Measurements from ENCODE around the gene ADAMTSL3. TPM values are rescaled to one million over a fixed set of nuclear protein-coding genes. Genes with fewer than 3 reads are reported as not detected.

The ADAMTSL3 gene
- total and polyA plus RNA-seq, 2 donors (not counting 1 experiment from before 2014, with no cell fraction given): 0.14 to 0.17 TPM

GRCh38 chr15:83866692-83867091 lies 212.8 kb downstream of the ADAMTSL3 start:
- no peak for TF ChIP-seq EZH2 (IDR thresholded peaks at IDR 0.05; ENCODE audit: low read length, missing control alignments)
- no peak for TF ChIP-seq CTCF (conservative IDR thresholded peaks at IDR 0.05 in 1 of 2, IDR thresholded peaks at IDR 0.05 in 1 of 2; ENCODE audit: low read depth in 1 of 2, low read length in 2 of 2)
- Histone ChIP-seq H3K9ac (ENCODE audit: insufficient read depth, low read length) (no peak overlapping the region), H3K4me2 (ENCODE audit: extremely low read depth, insufficient read depth, low read length) (no peak overlapping the region), H3K4me1 (ENCODE audit: control insufficient read depth, extremely low read depth, insufficient read depth, low read length) (no peaks in the 10 kb centered on the region), H2AFZ (ENCODE audit: low read length) (no peak overlapping the region), H3K79me2 (ENCODE audit: control insufficient read depth, insufficient read depth, low read length) (no peaks in the 10 kb centered on the region), H3K9me3 (ENCODE audit: control insufficient read depth, insufficient read depth, low read depth, low read length) (no peaks in the 10 kb centered on the region), H3K27me3 (ENCODE audit: control insufficient read depth, insufficient read depth, low read length) (no peaks in the 10 kb centered on the region), H3K27ac (ENCODE audit: insufficient read depth, low read length) (no peak overlapping the region), H3K36me3 (ENCODE audit: control insufficient read depth, insufficient read depth, low read length) (no peaks in the 10 kb centered on the region), H3K4me3 (replicated peaks in 1 of 4; ENCODE audit: control extremely low read depth in 1 of 4, insufficient read depth in 1 of 4, low read depth in 3 of 4, low read length in 4 of 4) (no peak overlapping the region), H4K20me1 (ENCODE audit: control insufficient read depth, extremely low read depth, insufficient read depth, low read length) (no peaks in the 10 kb centered on the region)
- DNase-seq (ENCODE audit: low read depth in 2 of 2): no peak

- no peak for TF ChIP-seq CTCF (conservative IDR thresholded peaks at IDR 0.05 in 1 of 2, IDR thresholded peaks at IDR 0.05 in 1 of 2; ENCODE audit: low read depth in 1 of 2, low read length in 2 of 2)
- TF ChIP-seq EZH2 (IDR thresholded peaks at IDR 0.05; ENCODE audit: low read length, missing control alignments): no peak
- Histone ChIP-seq H3K36me3 (ENCODE audit: control insufficient read depth, insufficient read depth, low read length) (no peaks in the 10 kb centered on the region), H3K27me3 (ENCODE audit: control insufficient read depth, insufficient read depth, low read length) (no peaks in the 10 kb centered on the region), H3K9me3 (ENCODE audit: control insufficient read depth, insufficient read depth, low read depth, low read length) (no peaks in the 10 kb centered on the region), H2AFZ (ENCODE audit: low read length) (no peak overlapping the region), H3K9ac (ENCODE audit: insufficient read depth, low read length) (no peak overlapping the region), H3K79me2 (ENCODE audit: control insufficient read depth, insufficient read depth, low read length) (no peaks in the 10 kb centered on the region), H4K20me1 (ENCODE audit: control insufficient read depth, extremely low read depth, insufficient read depth, low read length) (no peaks in the 10 kb centered on the region), H3K27ac (ENCODE audit: insufficient read depth, low read length) (no peak overlapping the region), H3K4me1 (ENCODE audit: control insufficient read depth, extremely low read depth, insufficient read depth, low read length) (peaks cover 3% of the 10 kb centered on the region), H3K4me3 (replicated peaks in 1 of 4; ENCODE audit: control extremely low read depth in 1 of 4, insufficient read depth in 1 of 4, low read depth in 3 of 4, low read length in 4 of 4) (no peak overlapping the region), H3K4me2 (ENCODE audit: extremely low read depth, insufficient read depth, low read length) (no peak overlapping the region)
- DNase-seq (ENCODE audit: low read depth in 2 of 2): peak in 1 of 2 donors; percentile 36
Measured at GRCh38 chr15:83869341-83869740, 215.4 kb downstream of the ADAMTSL3 start.

GRCh38 chr15:83871808-83872559 lies 218.1 kb downstream of the ADAMTSL3 start:
- Histone ChIP-seq H3K4me1 (ENCODE audit: control insufficient read depth, extremely low read depth, insufficient read depth, low read length) (peaks cover 3% of the 10 kb centered on the region), H3K79me2 (ENCODE audit: control insufficient read depth, insufficient read depth, low read length) (no peaks in the 10 kb centered on the region), H3K27ac (ENCODE audit: insufficient read depth, low read length) (no peak overlapping the region), H3K4me3 (replicated peaks in 1 of 4; ENCODE audit: control extremely low read depth in 1 of 4, insufficient read depth in 1 of 4, low read depth in 3 of 4, low read length in 4 of 4) (no peak overlapping the region), H3K9me3 (ENCODE audit: control insufficient read depth, insufficient read depth, low read depth, low read length) (no peaks in the 10 kb centered on the region), H3K9ac (ENCODE audit: insufficient read depth, low read length) (no peak overlapping the region), H4K20me1 (ENCODE audit: control insufficient read depth, extremely low read depth, insufficient read depth, low read length) (no peaks in the 10 kb centered on the region), H2AFZ (ENCODE audit: low read length) (peak overlapping the region; percentile 52), H3K36me3 (ENCODE audit: control insufficient read depth, insufficient read depth, low read length) (no peaks in the 10 kb centered on the region), H3K4me2 (ENCODE audit: extremely low read depth, insufficient read depth, low read length) (no peak overlapping the region), H3K27me3 (ENCODE audit: control insufficient read depth, insufficient read depth, low read length) (no peaks in the 10 kb centered on the region)
- DNase-seq (ENCODE audit: low read depth in 2 of 2): peak; percentile 57 to 86
- no peak for TF ChIP-seq EZH2 (IDR thresholded peaks at IDR 0.05; ENCODE audit: low read length, missing control alignments)
- no peak for TF ChIP-seq CTCF (conservative IDR thresholded peaks at IDR 0.05 in 1 of 2, IDR thresholded peaks at IDR 0.05 in 1 of 2; ENCODE audit: low read depth in 1 of 2, low read length in 2 of 2)
